ENCODE data around the gene FOXJ3.

Gene FOXJ3

DNA sequence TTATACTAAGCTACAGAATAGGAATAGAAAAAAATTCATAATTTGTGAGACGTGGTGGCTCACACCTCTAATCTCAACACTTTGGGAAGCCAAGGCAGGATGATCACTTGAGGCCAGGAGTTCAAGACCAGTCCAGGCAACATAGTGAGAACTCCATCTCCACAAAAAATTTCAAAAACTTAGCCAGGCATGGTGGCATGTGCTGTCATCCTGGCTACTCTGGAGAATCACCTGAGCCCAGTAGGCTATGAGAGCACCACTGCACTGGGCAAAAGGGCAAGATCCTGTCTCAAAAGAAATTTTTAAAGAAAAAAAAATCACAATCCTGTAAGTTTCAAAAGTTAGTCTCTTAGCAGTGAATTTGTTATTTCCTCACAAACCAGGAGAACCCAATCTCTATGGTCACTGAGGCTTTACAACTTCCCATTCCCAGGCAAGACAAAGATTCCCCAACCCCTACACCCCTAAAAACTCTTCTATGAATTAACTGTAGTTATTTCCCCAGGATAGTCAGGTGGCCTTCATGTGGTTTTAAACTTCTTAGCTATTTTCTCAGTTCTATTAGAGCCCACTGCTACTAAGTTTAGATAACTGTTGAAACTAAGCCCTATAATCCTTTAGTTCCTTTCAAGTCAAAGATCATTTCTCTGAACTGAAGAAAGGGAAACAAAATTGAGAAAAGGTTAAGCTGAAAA, 74.5 kb downstream of the FOXJ3 start:
- TF ChIP-seq, protein P1, sequence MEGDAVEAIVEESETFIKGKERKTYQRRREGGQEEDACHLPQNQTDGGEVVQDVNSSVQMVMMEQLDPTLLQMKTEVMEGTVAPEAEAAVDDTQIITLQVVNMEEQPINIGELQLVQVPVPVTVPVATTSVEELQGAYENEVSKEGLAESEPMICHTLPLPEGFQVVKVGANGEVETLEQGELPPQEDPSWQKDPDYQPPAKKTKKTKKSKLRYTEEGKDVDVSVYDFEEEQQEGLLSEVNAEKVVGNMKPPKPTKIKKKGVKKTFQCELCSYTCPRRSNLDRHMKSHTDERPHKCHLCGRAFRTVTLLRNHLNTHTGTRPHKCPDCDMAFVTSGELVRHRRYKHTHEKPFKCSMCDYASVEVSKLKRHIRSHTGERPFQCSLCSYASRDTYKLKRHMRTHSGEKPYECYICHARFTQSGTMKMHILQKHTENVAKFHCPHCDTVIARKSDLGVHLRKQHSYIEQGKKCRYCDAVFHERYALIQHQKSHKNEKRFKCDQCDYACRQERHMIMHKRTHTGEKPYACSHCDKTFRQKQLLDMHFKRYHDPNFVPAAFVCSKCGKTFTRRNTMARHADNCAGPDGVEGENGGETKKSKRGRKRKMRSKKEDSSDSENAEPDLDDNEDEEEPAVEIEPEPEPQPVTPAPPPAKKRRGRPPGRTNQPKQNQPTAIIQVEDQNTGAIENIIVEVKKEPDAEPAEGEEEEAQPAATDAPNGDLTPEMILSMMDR (IDR thresholded peaks at IDR 0.05; ENCODE audit: insufficient read depth, low read depth, low read length, missing control alignments), result no peak
- no peak overlapping the region for H3K4me3 ChIP-seq (ENCODE audit: low read length)
- no peak for DNase-seq (ENCODE audit: low read depth)

DNA sequence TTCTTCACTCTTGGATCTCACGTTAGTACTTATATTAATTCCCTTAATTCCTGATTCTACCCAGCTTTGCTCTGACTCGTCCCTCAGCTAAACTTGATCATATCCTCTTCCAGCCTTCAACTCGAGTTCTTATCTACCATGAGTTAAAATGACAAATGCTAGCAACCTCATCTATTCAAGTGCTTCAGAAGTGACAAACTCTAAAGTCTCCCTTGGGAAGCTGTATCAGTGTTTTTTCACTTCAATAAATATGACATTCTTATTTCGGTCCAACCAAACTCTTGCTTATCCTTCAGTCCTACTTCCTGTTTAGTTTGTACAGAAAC, 75.3 kb downstream of the FOXJ3 start:
- no peak for DNase-seq (ENCODE audit: low read depth)
- TF ChIP-seq, protein P1 (IDR thresholded peaks at IDR 0.05; ENCODE audit: insufficient read depth, low read depth, low read length, missing control alignments), result no peak
- no peak overlapping the region for H3K4me3 ChIP-seq (ENCODE audit: low read length)

DNA sequence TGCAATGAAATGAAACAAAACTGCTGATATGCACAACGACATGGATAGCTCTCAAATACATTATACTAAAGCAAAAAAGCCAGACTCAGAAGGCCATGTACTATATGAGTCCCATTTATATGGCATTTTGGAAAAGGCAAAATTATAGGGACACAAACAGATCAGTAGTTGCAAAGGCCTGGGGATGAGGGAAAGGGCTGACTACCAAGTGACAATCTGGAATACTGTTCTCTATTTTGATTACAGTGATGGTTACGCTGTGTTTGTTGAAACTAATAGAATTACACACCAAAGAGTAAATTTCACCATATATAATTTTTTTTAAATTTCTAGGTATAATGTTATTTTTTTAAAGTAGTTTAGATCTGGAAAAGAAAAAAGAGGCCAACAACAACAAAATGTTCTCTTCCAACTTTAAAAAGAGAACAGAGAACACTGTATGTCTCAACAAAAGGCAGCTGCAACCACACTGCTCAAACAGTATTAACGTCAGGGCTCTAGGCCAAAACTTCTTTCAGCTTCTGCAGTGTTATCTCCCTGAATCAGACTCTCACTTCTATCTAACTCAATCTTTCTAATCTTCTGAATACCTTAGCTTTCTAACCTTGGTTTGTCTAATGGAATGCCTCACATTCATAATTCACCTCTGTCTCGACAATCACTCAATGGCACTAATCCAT, 75.8 kb downstream of the FOXJ3 start:
- H3K4me3 ChIP-seq (ENCODE audit: low read length), result no peak overlapping the region
- TF ChIP-seq, protein P1 (IDR thresholded peaks at IDR 0.05; ENCODE audit: insufficient read depth, low read depth, low read length, missing control alignments), result no peak
- DNase-seq (ENCODE audit: low read depth), result no peak

DNA sequence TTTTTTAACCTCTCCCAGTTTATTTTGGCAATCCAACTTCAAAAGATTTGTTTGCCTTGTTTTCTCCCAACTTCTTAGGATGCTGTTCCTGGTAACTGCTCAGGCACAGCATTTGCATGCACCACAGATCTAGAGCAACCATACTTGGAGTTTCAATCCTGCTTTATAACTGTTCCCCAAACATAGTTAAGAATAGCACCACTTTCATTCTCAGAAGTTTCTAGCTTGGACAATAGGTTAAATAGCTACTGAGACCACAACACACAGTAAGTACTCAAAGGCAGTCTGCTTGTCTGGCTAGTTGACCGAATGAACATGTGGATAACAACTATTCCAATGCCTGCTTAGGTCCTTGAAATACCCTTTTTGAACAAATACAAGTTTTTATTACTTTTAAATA, 76.8 kb downstream of the FOXJ3 start:
- no peak overlapping the region for H3K4me3 ChIP-seq (ENCODE audit: low read length)
- no peak for DNase-seq (ENCODE audit: low read depth)
- TF ChIP-seq, protein P1 (IDR thresholded peaks at IDR 0.05; ENCODE audit: insufficient read depth, low read depth, low read length, missing control alignments), result no peak

DNA sequence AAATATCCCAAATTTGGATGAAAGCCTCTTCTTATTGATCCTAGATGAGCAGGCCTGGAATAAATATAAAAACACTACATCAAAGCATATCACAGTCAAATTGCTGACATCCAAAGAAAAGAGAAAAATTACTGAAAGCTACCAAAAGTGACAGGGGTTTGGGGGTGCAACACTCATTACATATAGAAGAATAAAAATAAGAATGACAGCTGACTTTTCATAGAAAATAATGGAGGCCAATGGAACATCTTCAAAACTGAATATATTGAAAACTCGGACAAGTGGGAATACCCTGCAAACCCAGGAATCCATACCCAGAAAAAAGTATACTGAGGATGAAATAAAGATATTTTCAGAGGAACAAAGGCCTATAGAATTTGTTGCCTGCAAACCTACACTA, 84.0 kb downstream of the FOXJ3 start:
- no peak for DNase-seq (ENCODE audit: low read depth)
- H3K4me3 ChIP-seq (ENCODE audit: low read length), result no peak overlapping the region
- TF ChIP-seq, protein P1 (IDR thresholded peaks at IDR 0.05; ENCODE audit: insufficient read depth, low read depth, low read length, missing control alignments), result no peak

DNA sequence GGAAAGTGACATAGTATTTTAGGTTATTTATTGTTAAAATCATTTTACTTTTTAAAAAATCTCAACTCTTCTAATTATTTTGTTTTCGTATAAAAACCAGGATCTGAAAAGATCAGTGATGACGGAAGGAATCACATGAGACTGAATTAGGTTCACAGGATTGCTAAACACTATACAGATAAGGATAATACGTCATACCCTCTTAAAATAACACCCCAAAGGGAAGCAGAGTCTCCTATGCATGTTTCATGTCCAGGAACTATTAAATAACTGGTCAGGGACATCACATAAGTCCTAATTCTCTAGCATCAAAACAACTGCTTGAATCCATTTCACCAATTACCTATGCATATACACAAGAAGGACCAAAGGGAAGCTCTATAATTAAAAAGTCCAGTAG, 84.9 kb downstream of the FOXJ3 start:
- TF ChIP-seq, protein P1 (IDR thresholded peaks at IDR 0.05; ENCODE audit: insufficient read depth, low read depth, low read length, missing control alignments), result no peak
- no peak overlapping the region for H3K4me3 ChIP-seq (ENCODE audit: low read length)
- no peak for DNase-seq (ENCODE audit: low read depth)

All from epithelial cell of esophagus (primary cell).